ENCODE measurements around the gene PLA2G12B. TPM values are rescaled to one million over a fixed set of nuclear protein-coding genes. Genes with fewer than 3 reads are reported as not detected.
"Not testable (repeated sequence)": the region's sequence is repeated elsewhere in the genome, so short reads cannot be mapped to it uniquely, and the experiment has no call there.

Gene PLA2G12B, protein sequence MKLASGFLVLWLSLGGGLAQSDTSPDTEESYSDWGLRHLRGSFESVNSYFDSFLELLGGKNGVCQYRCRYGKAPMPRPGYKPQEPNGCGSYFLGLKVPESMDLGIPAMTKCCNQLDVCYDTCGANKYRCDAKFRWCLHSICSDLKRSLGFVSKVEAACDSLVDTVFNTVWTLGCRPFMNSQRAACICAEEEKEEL
- not detected in 2 replicates for total RNA-seq (2014; rRNA removed; shearing (Covaris generic))
- not detected in 2 replicates for polyA plus RNA-seq (2015; cell fraction: cytosol; rRNA removed)
- not detected in 2 replicates for polyA plus RNA-seq (2015; cell fraction: nucleus; rRNA removed)

DNA sequence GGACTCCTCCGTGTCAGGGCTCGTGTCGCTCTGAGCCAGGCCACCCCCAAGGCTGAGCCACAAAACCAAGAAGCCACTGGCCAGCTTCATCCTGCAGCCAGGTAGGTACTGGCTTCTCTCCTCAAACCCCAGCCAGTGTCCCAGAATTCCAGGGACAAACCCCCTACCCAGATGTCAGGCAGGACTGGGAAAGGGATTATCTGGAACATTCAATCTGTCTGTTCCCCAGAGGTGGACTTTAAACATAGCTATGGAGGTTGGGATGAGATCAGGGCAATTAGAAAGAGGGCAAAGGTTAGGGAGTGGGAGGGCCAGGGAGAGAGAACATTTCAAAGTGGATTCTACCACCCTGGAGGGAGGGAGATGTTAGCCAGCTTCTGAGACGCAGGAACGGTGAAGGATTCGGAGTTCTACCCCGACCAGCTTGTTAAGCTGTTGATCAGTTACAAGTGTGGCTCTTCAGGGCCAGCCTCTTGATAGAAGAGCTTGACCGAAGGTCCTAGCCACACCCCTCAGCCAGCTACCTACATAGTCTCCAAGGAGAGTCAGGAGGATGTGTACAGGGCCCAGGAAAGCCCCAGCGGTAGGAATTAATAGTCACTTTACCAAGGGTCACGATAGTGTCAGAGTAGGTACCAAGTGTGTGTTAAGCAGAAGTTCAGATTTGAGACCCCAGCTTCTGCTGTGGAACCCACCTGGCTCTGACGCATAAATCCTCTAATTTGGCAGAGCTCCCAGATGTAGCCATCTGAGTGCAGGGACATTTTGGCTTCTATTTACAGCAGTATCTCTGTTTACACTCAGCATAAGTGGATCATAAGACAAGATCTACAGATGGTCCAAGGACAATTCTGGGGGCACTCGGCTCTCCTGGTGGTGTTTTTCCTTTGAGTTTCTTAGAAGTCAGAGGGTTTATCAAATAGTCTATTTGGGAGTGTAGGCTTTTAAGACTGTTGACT lies at the start of gene PLA2G12B:
Gene PLA2G12B (minus strand): TSS at position 211 of the 959 bp plus-strand sequence. CDS start 121 bp downstream, at position 90.
- DNase-seq (ENCODE audit: low read depth), result no peak

DNA sequence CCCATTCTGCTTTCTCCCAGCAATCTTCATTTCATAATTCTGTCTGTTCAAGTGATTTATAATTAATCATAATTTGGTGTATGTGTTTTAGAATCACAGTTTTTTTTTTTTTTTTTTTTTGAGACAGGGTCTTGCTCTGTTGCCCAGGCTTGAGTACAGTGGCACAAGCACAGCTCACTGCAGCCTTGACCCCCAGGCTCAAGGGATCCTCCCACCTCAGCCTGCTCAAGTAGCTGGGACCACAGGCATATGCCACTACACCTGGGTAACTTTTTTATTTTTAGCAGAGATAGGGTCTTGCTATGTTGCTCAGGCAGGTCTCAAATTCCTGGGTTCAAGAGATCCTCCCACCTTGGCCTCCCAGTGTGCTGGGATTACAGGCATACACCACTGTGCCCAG lies 49.2 kb upstream of the PLA2G12B start:
- DNase-seq (ENCODE audit: low read depth), result no peak

DNA sequence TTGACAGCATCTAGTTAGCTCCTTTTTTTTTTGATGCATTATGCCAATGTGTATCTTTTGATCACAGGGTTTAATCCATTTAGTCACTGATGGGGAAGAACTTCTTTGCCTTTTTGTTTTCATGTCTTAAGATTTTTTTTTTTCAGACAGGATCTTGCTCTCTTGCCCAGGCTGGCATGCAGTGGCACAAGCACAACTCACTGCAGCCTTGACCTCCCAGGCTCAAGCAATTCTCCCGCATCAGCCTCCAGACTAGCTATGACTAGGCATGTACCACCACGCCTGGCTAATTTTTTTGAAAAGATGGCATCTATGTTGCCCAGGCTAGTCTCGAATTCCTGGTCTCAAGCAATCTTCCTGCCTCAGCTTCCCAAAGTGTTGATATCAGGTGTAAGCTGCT lies 46.4 kb upstream of the PLA2G12B start:
- DNase-seq (ENCODE audit: low read depth), result no peak

DNA sequence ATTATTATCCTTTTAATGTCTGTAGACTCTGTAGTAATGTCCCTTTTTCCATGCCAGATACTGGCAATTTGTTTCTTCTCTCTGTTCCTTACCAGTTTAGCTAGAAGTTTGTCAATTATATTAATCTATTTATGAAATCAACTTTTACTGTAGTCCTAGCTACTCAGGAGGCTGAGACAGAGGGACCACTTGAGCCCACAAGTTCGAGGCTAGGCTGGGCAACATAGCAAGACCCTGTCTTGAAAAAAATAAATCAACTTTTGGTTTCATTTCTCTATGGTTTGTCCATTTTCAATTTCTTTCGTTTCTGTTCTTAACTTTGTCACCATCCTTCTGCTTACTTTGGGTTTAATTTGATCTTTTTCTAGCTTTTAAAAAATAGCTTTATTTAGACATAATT lies 42.5 kb upstream of the PLA2G12B start:
- DNase-seq (ENCODE audit: low read depth), result no peak

DNA sequence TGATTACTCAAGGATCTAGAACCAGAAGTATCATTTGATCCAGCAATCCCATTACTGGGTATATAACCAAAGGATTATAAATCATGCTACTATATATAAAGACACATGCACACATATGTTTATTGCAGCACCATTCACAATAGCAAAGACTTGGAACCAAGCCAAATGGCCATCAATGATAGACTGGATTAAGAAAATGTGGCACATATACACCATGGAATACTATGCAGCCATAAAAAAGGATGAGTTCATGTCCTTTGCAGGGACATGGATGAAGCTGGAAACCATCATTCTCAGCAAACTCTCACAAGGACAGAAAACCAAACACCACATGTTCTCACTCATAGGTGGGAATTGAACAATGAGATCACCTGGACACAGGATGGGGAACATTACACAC lies 40.9 kb upstream of the PLA2G12B start:
- DNase-seq (ENCODE audit: low read depth), result not testable (repeated sequence)

DNA sequence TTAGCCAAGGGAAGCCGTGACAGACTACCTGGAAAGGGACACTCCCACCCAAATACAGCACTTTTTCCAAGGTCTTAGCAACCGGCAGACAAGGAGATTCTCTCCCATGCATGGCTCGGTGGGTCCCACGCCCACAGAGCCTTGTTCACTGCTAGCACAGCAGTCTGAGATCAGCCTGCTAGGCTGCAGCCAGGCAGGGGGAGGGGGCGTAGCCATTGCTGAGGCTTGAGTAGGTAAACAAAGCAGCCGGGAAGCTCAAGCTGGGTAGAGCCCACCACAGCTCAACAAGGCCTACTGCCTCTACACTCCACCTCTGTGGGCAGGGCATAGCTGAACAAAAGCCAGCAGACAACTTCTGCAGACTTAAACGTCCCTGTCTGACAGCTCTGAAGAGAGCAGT lies 35.2 kb upstream of the PLA2G12B start:
- DNase-seq (ENCODE audit: low read depth), result not testable (repeated sequence)

DNA sequence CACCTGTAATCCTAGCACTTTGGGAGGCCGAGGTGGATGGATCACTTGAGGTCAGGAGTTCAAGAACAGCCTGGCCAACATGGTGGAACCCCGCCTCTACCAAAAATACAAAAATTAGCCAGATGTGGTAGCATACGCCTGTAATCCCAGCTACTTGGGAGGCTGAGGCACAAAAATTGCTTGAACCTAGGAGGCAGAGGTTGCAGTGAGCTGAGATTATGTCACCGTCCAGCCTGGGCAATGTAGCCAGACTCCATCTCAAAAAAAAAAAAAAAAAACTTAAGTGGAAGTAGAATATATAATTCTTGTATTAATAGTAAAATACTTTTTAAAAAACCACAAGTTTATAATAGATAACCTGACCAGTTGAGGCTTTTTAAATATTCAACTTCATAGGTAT lies 30.0 kb upstream of the PLA2G12B start:
- DNase-seq (ENCODE audit: low read depth), result not testable (repeated sequence)

DNA sequence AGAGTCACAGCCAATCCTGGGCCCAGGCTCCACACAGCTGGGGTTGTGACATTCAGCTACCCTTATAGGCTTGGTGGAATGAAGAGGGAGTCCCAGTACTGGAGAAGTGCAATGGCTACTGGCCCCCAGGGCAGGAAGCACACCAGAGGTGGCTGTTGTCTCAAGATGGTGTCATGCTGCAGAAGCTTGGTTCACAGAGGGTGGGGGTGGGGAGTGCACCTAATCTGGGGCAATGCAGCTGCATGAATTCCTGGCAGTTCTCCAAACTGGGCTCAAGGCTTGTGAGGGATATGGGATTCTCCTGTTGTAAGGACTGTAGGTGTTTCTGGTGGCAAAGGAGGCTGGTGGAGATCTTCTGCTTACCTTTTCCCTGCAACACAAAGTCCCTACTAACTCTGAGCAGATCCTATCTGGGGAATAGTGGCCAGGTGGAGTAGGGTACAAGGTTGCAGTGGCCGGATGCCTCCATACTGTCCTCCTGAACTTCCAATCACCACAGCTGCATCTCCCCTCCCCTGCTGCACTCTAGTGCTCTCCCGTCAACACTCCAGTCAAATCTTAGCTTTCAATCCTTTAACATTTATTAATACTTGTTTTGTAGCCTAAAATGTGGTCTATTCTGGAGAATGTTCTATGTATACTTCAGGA lies 27.4 kb upstream of the PLA2G12B start:
- no peak for DNase-seq (ENCODE audit: low read depth)

DNA sequence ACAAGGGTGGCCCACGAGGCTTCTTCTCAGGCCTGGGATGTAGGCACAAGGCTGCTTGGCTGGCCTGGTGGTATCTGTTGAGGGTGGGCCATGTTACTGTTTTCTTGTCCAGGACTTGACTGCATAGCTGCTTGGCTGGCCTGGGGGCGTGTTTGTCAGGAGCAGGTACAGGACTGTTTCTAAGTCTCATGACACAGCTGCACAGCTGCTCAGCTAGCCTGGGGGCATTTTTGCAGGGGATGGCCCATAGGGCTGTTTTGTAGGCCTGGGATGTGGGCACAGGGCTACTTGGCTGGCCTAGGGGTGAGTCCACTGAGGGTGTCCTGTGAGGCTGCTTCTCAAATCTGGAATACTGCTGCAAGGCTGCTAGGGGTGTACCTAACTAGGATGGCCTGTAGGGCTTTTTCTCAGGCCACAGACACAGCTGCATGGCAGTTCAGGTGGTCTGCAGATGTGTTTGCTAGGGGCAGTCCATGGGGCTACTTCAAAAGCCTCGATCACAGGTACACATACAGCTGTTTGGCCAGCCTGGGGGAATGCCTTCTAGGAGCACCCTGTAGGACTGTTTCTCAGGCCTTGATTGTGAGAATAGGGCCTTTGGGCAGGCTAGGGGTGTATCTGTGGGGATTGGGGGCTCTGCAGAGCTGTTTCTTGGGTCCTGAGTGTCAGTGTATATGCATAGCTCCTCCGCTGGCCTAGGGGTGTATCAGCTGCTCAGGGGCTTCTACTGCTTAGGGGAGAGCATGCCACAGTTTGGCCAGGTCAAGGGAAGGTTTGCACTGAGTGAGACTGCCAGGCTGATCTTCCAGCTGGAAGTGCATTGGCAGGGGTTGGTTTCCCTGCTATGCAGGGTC lies 26.6 kb upstream of the PLA2G12B start:
- no peak for DNase-seq (ENCODE audit: low read depth)

DNA sequence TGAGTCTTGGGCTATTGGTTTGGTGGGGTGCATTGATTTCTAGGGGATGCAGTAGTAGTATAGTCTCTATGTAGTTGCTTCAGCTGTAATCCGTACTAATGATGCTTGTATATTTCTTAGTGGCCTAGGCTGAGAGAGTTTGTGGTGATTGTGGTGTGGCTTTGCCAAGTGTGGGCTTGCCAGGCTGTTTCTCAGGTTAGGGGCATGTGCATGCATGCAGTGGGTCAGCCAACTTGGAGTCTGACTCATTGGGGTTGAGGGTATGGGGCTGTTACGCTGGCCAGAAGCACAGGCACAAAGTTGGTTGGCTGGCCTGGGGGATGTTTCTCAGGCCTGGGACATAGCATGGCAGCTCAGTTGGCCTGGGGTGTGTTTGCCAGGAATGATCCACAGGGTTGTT lies 25.7 kb upstream of the PLA2G12B start:
- DNase-seq (ENCODE audit: low read depth), result no peak

DNA sequence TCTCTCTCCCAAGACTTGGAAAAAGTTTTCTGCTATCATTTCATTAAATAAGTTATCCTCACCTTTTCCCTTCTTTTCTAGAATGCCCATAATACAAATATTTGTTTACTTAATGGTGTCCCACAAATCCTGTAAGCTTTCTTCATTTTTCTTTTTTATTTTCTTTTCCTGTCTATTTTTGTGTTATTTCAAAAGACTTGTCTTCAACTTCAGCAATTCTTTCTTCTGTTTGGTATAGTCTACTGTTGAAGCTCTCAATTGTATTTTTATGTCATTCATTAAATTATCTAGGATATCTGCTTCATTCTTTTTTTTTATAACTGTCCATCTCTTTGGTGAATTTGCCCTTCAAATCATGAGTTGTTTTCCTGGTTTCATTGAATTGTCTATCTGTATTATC lies 25.1 kb upstream of the PLA2G12B start:
- no peak for DNase-seq (ENCODE audit: low read depth)

DNA sequence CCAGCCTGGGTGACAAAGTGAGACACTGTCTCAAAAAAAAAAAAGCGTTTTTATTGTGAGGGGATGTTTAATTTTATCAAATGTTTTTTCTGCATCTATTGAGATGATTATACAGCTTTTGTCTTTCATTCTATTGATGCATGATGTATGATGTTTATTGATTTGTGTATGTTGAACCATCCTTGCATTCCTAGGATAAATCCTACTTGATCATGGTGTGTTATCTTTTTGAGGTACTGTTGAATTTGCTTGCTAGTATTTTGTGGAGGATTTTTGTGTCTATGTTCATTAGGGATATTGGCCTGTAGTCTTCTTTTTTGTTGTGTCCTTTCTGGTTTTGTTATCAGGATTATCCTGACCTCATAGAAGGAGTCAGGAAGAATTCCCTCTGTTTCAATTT lies 22.3 kb upstream of the PLA2G12B start:
- DNase-seq (ENCODE audit: low read depth), result no peak

DNA sequence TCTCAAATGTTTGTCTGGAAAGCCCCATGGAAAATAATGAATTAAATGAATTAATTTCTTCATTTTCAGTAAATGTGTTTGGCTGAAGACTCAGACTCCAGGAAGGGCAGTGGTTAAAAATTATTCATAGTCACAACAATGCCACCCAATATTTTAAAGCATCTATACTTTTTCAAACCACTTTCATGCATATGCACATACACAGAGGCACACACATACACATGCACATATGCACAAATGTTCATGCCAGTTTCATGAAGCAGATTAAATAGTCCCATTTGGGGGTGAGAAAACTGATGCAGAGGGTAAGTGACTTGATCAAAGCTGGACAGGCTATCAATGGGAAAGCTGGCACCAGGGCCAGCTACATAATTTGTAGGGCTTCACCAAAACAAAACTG lies 1.4 kb upstream of the PLA2G12B start:
- DNase-seq (ENCODE audit: low read depth), result no peak

DNA sequence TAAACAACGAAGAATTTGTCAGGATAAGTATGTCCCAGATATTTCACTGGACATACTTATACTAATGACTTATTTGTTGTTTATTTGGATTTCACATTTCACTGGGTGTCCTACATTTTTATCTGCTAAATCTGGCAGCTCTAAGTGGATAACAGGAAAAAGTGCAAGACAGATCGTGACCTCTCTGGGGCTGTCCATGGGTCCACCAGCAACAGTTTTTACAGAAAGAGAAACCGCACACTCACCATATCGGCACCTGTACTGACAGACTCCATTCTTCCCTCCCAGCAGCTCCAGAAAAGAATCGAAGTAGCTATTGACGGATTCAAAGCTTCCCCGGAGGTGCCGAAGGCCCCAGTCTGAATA lies 393 bp downstream of the PLA2G12B start:
- no peak for DNase-seq (ENCODE audit: low read depth)

DNA sequence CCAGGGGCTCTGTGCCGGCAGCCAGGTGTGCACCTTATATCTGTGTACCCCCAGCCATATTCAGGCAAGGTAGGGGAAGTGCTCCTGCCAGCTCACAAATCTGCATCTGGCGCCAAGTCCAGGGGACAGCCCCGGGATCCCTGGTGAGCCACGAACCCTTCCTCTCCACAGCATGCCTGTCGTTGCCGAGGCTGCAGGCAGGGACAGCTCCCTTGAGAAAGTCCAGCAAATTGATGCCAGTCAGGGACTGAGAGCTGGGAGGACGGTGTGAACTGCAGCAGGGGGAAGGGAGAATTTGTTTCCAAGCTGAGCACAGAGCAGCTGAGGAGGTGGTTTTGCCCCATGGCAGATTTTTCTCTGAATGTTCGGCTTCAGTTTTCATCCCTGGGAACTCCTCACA lies 919 bp downstream of the PLA2G12B start:
- no peak for DNase-seq (ENCODE audit: low read depth)

DNA sequence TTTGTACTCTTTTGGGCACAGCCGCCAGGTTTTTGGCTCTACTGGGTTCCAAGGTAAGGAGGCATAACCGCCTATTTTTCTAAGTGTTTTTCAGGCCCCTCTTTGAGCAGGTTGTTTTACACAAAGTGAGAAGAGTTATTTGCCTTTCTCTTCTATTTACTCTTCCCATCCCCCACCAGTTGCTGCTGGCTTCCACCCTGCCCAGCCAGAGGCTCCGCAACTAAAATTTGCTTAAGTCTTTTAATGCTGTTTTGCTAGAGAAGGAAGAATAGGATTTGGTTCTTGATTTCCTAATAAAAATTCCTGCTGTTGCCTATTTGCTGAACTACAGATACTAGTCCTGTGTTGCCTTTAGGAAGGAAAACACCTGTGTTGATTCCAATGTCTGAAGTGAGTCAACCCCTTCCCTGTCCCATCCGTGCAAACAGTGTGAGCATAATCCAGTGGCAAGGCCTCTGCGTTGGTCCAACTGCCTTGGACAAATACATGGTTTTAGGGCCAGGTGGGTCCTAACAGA lies 1.9 kb downstream of the PLA2G12B start:
- DNase-seq (ENCODE audit: low read depth), result no peak

DNA sequence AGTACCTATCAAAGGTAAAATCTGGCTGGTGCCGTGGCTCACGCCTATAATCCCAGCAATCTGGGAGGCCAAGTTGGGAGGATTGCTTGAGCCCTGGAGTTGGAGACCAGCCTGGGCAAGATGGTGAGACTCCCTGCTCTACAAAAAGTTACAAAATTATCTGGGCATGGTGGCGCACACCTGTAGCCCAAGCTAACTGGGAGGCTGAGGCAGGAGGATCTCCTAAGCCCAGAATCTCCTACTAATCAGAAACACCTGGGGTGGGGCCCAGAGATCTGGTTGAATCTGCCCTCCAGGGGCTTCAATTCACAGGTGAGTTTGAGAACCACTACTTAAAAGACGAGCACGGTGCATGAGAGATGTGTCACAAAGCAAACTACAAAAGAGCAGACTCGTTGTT lies 2.4 kb downstream of the PLA2G12B start:
- DNase-seq (ENCODE audit: low read depth), result no peak

DNA sequence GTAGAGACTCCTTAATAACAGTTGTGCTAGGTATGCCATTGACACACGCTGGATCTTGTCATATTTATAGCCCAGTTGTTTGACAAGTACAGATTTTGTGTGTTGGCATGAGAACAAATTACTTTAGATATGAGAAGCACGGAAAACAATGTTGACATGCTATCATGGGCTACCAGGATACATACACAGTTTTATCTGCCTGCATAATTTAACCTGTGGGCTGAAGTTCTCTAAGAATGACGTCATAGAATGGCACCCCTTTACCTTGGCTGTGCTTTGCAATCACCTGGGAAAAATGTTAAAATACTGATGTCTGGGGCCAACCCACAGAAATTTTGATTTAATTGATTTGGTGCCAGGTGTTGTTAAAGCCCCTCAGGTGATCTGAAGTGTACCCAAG lies 2.8 kb downstream of the PLA2G12B start:
- DNase-seq (ENCODE audit: low read depth), result no peak

DNA sequence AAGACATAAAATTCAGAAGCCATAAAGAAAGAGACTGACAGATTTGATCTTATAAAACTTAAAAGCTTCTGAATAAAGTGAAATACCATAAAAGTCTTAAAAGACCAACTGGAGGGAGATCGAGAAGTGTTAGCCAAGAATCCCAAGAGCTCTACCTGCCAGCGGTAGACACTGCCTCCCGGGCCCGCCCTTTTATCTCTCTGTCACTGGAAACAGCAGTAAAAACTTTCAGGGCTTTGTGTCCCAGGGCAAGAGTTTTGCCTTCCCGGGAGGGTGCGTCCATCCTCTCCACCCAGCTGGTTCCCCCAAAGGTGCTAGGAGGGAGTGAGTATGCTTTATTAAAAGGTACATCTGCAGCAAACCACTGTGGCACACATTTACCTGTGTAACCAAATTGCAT lies 5.8 kb downstream of the PLA2G12B start:
- DNase-seq (ENCODE audit: low read depth), result no peak

DNA sequence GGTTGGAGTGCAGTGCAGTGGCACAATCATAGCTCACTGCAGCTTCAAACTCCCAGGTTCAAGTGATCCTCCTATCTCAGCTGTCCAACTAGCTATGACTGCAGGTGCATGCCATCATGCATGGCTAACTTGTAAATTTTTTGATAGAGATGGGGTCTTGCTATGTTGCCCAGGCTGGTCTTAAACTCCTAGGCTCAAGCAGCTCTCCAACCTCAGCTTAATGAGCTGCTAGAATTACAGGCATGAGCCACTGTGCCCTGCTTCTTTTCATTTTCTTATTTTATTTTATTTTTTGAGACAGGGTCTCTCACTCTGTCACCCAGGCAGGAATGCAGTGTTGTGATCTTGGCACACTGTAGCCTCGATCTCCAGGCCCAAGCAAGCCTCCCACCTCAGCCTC lies 7.6 kb downstream of the PLA2G12B start:
- DNase-seq (ENCODE audit: low read depth), result no peak

Data from HT1080 (cell line).